GM13976 (cell line): ENCODE data around the gene RBM10.

Source experiments
- DNase-seq: peaks from one replicate; pipeline ENCODE4 v3.0.0; 2012; ENCODE audit warnings: low spot score
- in situ Hi-C: fragments of 300-500 bp; cut with MboI; formaldehyde crosslinking; loops from one replicate; pipeline ENCODE4 v1.12.0; 2022; ENCODE audit warnings: low sequenced_read_pairs, mixed read lengths, inconsistent platforms; ENCODE audit not compliant: unreplicated experiment
- TF ChIP-seq, protein P1 (sequence below): IDR thresholded peaks from 2 replicates; pipeline ENCODE4 v1.5.1; 2012; ENCODE audit warnings: borderline replicate concordance, mild to moderate bottlenecking; ENCODE audit not compliant: insufficient read depth; ENCODE audit errors: extremely low read depth, missing control alignments, control extremely low read depth

Gene RBM10

GRCh38 chrX:47198026-47198686 is 53.1 kb downstream of the RBM10 start:
- in situ Hi-C loops = loop anchor here (10.0 kb wide), 2 partner anchors 187 to 327 kb away; no protein-coding TSS in a partner anchor
- TF ChIP-seq, protein P1, sequence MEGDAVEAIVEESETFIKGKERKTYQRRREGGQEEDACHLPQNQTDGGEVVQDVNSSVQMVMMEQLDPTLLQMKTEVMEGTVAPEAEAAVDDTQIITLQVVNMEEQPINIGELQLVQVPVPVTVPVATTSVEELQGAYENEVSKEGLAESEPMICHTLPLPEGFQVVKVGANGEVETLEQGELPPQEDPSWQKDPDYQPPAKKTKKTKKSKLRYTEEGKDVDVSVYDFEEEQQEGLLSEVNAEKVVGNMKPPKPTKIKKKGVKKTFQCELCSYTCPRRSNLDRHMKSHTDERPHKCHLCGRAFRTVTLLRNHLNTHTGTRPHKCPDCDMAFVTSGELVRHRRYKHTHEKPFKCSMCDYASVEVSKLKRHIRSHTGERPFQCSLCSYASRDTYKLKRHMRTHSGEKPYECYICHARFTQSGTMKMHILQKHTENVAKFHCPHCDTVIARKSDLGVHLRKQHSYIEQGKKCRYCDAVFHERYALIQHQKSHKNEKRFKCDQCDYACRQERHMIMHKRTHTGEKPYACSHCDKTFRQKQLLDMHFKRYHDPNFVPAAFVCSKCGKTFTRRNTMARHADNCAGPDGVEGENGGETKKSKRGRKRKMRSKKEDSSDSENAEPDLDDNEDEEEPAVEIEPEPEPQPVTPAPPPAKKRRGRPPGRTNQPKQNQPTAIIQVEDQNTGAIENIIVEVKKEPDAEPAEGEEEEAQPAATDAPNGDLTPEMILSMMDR = no peak
- DNase-seq = no peak

DNA sequence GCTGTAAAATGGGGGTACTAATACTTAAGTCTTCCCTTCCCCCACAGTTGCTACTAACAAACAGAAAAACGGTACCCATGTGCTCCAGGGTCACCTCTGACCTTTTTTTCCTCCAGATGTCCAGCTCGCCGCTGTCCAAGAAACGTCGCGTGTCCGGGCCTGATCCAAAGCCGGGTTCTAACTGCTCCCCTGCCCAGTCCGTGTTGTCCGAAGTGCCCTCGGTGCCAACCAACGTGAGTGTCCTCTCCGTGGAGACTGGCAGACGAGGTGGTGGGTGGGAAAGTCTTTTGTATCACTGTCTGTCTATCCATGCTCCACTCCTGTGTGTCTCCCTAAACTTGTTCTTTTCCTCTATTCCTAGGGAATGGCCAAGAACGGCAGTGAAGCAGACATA is 53.7 kb downstream of the RBM10 start:
- DNase-seq = no peak
- TF ChIP-seq, protein P1 = no peak
- in situ Hi-C loops = loop anchor here (10.0 kb wide), 2 partner anchors 186 to 326 kb away; no protein-coding TSS in a partner anchor

GRCh38 chrX:47199286-47199685 is 54.3 kb downstream of the RBM10 start:
- TF ChIP-seq, protein P1 = no peak
- in situ Hi-C loops = loop anchor here (10.0 kb wide), 2 partner anchors 186 to 326 kb away; no protein-coding TSS in a partner anchor

DNA sequence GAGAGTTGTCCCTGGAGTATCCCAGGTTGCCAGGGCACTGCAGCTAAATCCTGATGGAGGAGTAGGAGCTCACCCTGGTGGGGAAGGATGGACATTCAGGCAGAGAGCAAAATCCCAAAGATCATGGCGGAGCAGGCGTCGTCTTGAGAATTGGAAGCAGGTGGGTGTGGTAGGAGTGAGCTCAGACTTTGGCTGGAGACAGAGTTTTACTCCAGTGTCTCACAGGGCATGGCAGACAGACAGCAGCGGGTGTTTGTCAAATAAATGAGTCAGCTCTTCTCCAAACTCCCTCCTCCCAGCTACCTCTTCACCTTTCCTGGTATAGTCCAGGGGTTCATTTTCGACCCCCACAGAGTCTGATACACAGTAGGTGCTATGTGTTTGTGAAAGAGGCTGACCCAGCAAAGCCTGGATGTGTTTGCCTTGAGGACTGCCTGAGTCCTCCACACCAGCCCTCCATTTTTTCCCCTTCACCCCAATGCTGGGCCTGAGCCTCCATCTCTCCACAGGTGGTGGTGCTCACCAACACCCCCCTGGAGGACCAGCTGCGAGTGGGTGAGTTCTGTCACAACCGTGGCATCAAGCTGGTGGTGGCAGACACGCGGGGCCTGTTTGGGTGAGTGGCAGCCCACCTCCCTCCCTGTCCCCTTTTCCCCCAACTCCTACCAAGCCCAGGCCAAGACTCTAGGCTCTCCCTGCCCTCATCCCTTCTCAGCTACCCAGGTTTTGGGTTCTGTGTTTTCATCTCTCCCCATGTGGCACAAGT is 55.5 kb downstream of the RBM10 start:
- TF ChIP-seq, protein P1 = no peak
- no peak for DNase-seq
- in situ Hi-C loops = no loop called here

More at GRCh38 chrX:47199286-47199685, 54.3 kb downstream of the RBM10 start:
- DNase-seq = no peak

- in situ Hi-C loops = no loop called here
- TF ChIP-seq, protein P1 = no peak
- no peak for DNase-seq
These were observed 56.4 kb downstream of the RBM10 start for GRCh38 chrX:47201345-47201944.

DNA sequence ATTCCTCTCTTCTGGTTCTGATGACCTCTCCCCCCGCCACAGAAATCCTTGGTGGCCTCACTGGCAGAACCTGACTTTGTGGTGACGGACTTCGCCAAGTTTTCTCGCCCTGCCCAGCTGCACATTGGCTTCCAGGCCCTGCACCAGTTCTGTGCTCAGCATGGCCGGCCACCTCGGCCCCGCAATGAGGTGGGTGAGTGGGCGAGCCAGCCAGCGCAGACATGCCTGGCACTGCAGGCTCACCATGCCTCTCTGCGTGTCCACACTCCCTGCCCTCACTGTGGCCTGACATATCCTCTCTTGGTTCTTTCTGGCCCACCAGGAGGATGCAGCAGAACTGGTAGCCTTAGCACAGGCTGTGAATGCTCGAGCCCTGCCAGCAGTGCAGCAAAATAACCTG is 57.3 kb downstream of the RBM10 start:
- no peak for DNase-seq
- TF ChIP-seq, protein P1 = peak; percentile 3
- in situ Hi-C loops = no loop called here
